ENCODE results near the gene SYCP2.

Gene SYCP2

GRCh38 chr20:59817406-59817805 lies 116.0 kb downstream of the SYCP2 start:
- Histone ChIP-seq H3F3A (ENCODE audit: insufficient read depth, low read length) (no peaks in the 10 kb centered on the region), H3K27ac (ENCODE audit: low read depth, low read length, poor library complexity, severe bottlenecking) (no peak overlapping the region), H3K4me2 (ENCODE audit: low read length) (no peak overlapping the region), H4K20me1 (ENCODE audit: insufficient read depth, low read length) (no peaks in the 10 kb centered on the region), H3K4me1 (ENCODE audit: insufficient read depth, low read length, severe bottlenecking) (no peaks in the 10 kb centered on the region), H3K9me3 (ENCODE audit: low read length) (no peaks in the 10 kb centered on the region), H3K9me2 (ENCODE audit: low read depth, low read length) (no peaks in the 10 kb centered on the region), H3K4me3 (ENCODE audit: low read depth, low read length, poor library complexity, severe bottlenecking) (no peak overlapping the region), H2AFZ (ENCODE audit: low read length) (no peak overlapping the region), H3K79me2 (ENCODE audit: insufficient read depth, low read length) (no peaks in the 10 kb centered on the region), H3K27me3 (ENCODE audit: insufficient read depth, low read length) (no peaks in the 10 kb centered on the region; the same call in 1 of the 2 replicates), H3K36me3 (ENCODE audit: insufficient read depth, low read length) (no peaks in the 10 kb centered on the region), H3K9ac (ENCODE audit: low read length) (no peak overlapping the region)
- no peak for TF ChIP-seq EZH2 (IDR thresholded peaks at IDR 0.05; ENCODE audit: borderline replicate concordance, low read length)
- no peak for TF ChIP-seq CTCF (IDR thresholded peaks at IDR 0.05; ENCODE audit: low read length)

DNA sequence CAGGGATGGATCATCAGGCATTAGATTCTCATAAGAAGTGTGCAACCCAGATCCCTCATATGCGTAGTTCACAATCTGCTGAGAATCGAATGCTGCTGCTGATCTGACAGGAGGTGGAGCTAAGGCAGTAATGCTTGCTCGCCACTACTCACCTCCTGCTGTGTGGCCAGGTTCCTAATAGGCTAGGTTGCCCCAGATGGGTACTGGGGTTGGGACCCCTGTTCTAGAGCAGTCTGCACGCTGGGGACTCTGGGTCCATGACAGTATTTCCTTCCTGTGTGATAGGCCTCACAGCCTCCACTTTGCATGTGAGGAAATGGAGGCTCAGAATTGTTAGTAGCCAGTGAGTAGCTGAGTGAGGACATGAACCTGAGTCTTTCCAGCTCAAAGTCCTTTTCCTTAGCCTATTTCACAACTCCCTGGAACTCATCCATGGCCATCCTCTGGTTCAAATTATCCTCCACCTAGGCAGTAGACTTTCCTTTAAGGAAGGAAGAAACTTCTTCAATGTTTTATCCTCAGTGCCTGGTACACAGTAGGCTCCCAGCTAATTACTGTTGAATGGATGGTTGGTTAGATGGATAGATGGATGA lies 117.2 kb downstream of the SYCP2 start:
- H3K36me3 ChIP-seq (ENCODE audit: insufficient read depth, low read length): no peaks in the 10 kb centered on the region
- H3K4me2 ChIP-seq (ENCODE audit: low read length): no peak overlapping the region
- TF ChIP-seq EZH2 (IDR thresholded peaks at IDR 0.05; ENCODE audit: borderline replicate concordance, low read length) (no peak), CTCF (IDR thresholded peaks at IDR 0.05; ENCODE audit: low read length) (no peak)

GRCh38 chr20:59814840-59815340 lies 118.5 kb downstream of the SYCP2 start:
- Histone ChIP-seq H3F3A (ENCODE audit: insufficient read depth, low read length) (no peaks in the 10 kb centered on the region), H3K4me1 (ENCODE audit: insufficient read depth, low read length, severe bottlenecking) (no peaks in the 10 kb centered on the region), H3K9me2 (ENCODE audit: low read depth, low read length) (no peaks in the 10 kb centered on the region), H3K36me3 (ENCODE audit: insufficient read depth, low read length) (no peaks in the 10 kb centered on the region), H3K27me3 (ENCODE audit: insufficient read depth, low read length) (no peaks in the 10 kb centered on the region; the same call in 1 of the 2 replicates), H3K79me2 (ENCODE audit: insufficient read depth, low read length) (no peaks in the 10 kb centered on the region), H3K4me2 (ENCODE audit: low read length) (no peak overlapping the region), H3K9me3 (ENCODE audit: low read length) (no peaks in the 10 kb centered on the region), H3K27ac (ENCODE audit: low read depth, low read length, poor library complexity, severe bottlenecking) (no peak overlapping the region), H4K20me1 (ENCODE audit: insufficient read depth, low read length) (no peaks in the 10 kb centered on the region), H2AFZ (ENCODE audit: low read length) (no peak overlapping the region), H3K9ac (ENCODE audit: low read length) (no peak overlapping the region), H3K4me3 (ENCODE audit: low read depth, low read length, poor library complexity, severe bottlenecking) (no peak overlapping the region)
- TF ChIP-seq EZH2 (IDR thresholded peaks at IDR 0.05; ENCODE audit: borderline replicate concordance, low read length) (no peak), CTCF (IDR thresholded peaks at IDR 0.05; ENCODE audit: low read length) (no peak)

More for the DNA sequence above, 117.2 kb downstream of the SYCP2 start:
- no peak overlapping the region for H3K4me3 ChIP-seq (ENCODE audit: low read depth, low read length, poor library complexity, severe bottlenecking)
- H4K20me1 ChIP-seq (ENCODE audit: insufficient read depth, low read length): no peaks in the 10 kb centered on the region
- H2AFZ ChIP-seq (ENCODE audit: low read length): no peak overlapping the region
- H3K9me3 ChIP-seq (ENCODE audit: low read length): no peaks in the 10 kb centered on the region
- H3K27me3 ChIP-seq (ENCODE audit: insufficient read depth, low read length): no peaks in the 10 kb centered on the region; the same call in 1 of the 2 replicates
- H3K9ac ChIP-seq (ENCODE audit: low read length): no peak overlapping the region
- H3F3A ChIP-seq (ENCODE audit: insufficient read depth, low read length): no peaks in the 10 kb centered on the region
- H3K4me1 ChIP-seq (ENCODE audit: insufficient read depth, low read length, severe bottlenecking): no peaks in the 10 kb centered on the region
- H3K9me2 ChIP-seq (ENCODE audit: low read depth, low read length): no peaks in the 10 kb centered on the region
- no peaks in the 10 kb centered on the region for H3K79me2 ChIP-seq (ENCODE audit: insufficient read depth, low read length)
- no peak overlapping the region for H3K27ac ChIP-seq (ENCODE audit: low read depth, low read length, poor library complexity, severe bottlenecking)
